ENCODE measurements around the gene PIK3C2B. TPM values are rescaled to one million over a fixed set of nuclear protein-coding genes. Genes with fewer than 3 reads are reported as not detected.

PIK3C2B gene
- total and polyA plus RNA-seq, 2 donors (not counting 3 experiments of a cell fraction or from before 2014, with no cell fraction given) = 33.7 to 49.0 TPM

GRCh38 chr1:204473400-204473965, 21.1 kb downstream of the PIK3C2B start:
- BruUV-seq (replicated peaks) = no TSS peak
- CTCF ChIA-PET = interaction anchor here (2.2 to 9.5 kb wide), 3 partner anchors 21 to 29 kb away, joined by 7 to 129 read pairs (median 60); partner anchors contain the start of gene PIK3C2B
- POLR2A ChIA-PET = no interaction called here
- H3K36me3 ChIP-seq (ENCODE audit: control insufficient read depth in 2 of 2, extremely low read depth in 1 of 2, insufficient read depth in 2 of 2, low read length in 2 of 2) = peaks cover 0 to 10% of the 10 kb centered on the region in 2 experiments
- TF ChIP-seq JUN (IDR thresholded peaks at IDR 0.05; ENCODE audit: borderline replicate concordance, insufficient read depth, insufficient read length, low read depth) (no peak), FOS (IDR thresholded peaks at IDR 0.05; ENCODE audit: borderline replicate concordance, insufficient read depth, low read length) (no peak), EZH2 (IDR thresholded peaks at IDR 0.05; ENCODE audit: borderline replicate concordance, low read depth, low read length, severe bottlenecking) (no peak), POLR2AphosphoS5 (IDR thresholded peaks at IDR 0.05; ENCODE audit: insufficient read depth, low read depth, low read length) (no peak), MAX (IDR thresholded peaks at IDR 0.05; ENCODE audit: insufficient read depth, insufficient read length) (no peak), CTCF (IDR thresholded peaks at IDR 0.05; ENCODE audit: extremely low read depth in 1 of 2, insufficient read depth in 1 of 2, low read depth in 1 of 2, low read length in 2 of 2) (no peak), MYC (IDR thresholded peaks at IDR 0.05; ENCODE audit: low read depth, low read length) (no peak), GATA2 (IDR thresholded peaks at IDR 0.05; ENCODE audit: insufficient read depth, insufficient read length, low read depth, low read length) (no peak), POLR2A (IDR thresholded peaks at IDR 0.05; ENCODE audit: low read depth, low read length) (no peak)
- H3K4me1 ChIP-seq (ENCODE audit: control insufficient read depth, extremely low read depth, insufficient read depth, low read length) = peaks cover 29% of the 10 kb centered on the region
- H3K27ac ChIP-seq (ENCODE audit: insufficient read depth, low read depth, low read length) = no peak overlapping the region
- H3K79me2 ChIP-seq (ENCODE audit: control insufficient read depth, insufficient read depth, low read length) = no peaks in the 10 kb centered on the region
- H3K4me3 ChIP-seq (replicated peaks in 1 of 3; ENCODE audit: insufficient read depth in 1 of 3, low read depth in 1 of 3, low read length in 3 of 3) = no peak overlapping the region
- intact Hi-C loops (cut with micrococcal nuclease) (no loop called here), dilution Hi-C loops (cut with MboI; ENCODE audit: extremely low pct_ligation_motif_present, low sequenced_read_pairs) (no loop called here)
- no peak for DNase-seq (ENCODE audit: low read depth, low spot score)
- H2AFZ ChIP-seq (ENCODE audit: low read depth, low read length) = no peak overlapping the region
- H3K4me2 ChIP-seq (ENCODE audit: insufficient read depth, low read length) = no peak overlapping the region
- no peak overlapping the region for H3K9ac ChIP-seq (replicated peaks; ENCODE audit: extremely low read depth, insufficient read depth, low read length)
- no peaks in the 10 kb centered on the region for H3K9me3 ChIP-seq (replicated peaks; ENCODE audit: control insufficient read depth, insufficient read depth, low read length)
- H3K27me3 ChIP-seq (ENCODE audit: control insufficient read depth in 2 of 2, insufficient read depth in 2 of 2, low read length in 2 of 2) = no peaks in the 10 kb centered on the region
- H4K20me1 ChIP-seq (replicated peaks; ENCODE audit: control insufficient read depth, extremely low read depth, insufficient read depth, low read length) = no peaks in the 10 kb centered on the region
- FAIRE-seq = no peak
- H3K9me1 ChIP-seq (replicated peaks; ENCODE audit: control insufficient read depth, extremely low read depth, insufficient read depth, low read length) = no peaks in the 10 kb centered on the region

Data from endothelial cell of umbilical vein (primary cell).